MM.1S (cell line): ENCODE data around the gene YTHDF2.

Source experiments
- DNase-seq: peaks from one replicate; pipeline ENCODE4 v3.0.0-alpha.2; 2015
- H2AFZ ChIP-seq: fragments of 300-600 bp; sonication (generic); 2 replicates; pipeline ENCODE4 v1.6.0; 2016; ENCODE audit warnings: antibody characterized with exemption, low read length
- H3F3A ChIP-seq: fragments of 300-600 bp; sonication (generic); 2 replicates; pipeline ENCODE4 v1.6.1; 2016; ENCODE audit warnings: mild to moderate bottlenecking, antibody characterized with exemption, low read length, moderate library complexity, mixed read lengths; ENCODE audit not compliant: insufficient read depth
- H3K27ac ChIP-seq: fragments of 300-600 bp; sonication (generic); 2 replicates; pipeline ENCODE4 v1.5.1; 2016; ENCODE audit warnings: mild to moderate bottlenecking, low read length
- H3K27me3 ChIP-seq: fragments of 300-600 bp; sonication (generic); replicated peaks from 2 replicates; pipeline ENCODE4 v1.6.0; 2016; ENCODE audit warnings: low read length; ENCODE audit not compliant: insufficient read depth
- H3K36me3 ChIP-seq: fragments of 300-600 bp; sonication (generic); replicated peaks from 2 replicates; pipeline ENCODE4 v1.6.1; 2016; ENCODE audit warnings: mild to moderate bottlenecking, low read length, mixed read lengths; ENCODE audit not compliant: insufficient read depth
- H3K4me1 ChIP-seq: fragments of 300-600 bp; sonication (generic); 2 replicates; pipeline ENCODE4 v1.6.1; 2016; ENCODE audit warnings: low read length, mixed read lengths
- H3K4me2 ChIP-seq: fragments of 300-600 bp; sonication (generic); 2 replicates; pipeline ENCODE4 v1.6.0; 2016; ENCODE audit warnings: low read depth, low read length
- H3K4me3 ChIP-seq: fragments of 300-600 bp; sonication (generic); 2 replicates; pipeline ENCODE4 v1.5.1; 2016; ENCODE audit warnings: low read length, mixed read lengths
- H3K79me2 ChIP-seq: fragments of 300-600 bp; sonication (generic); 2 replicates; pipeline ENCODE4 v1.6.1; 2016; ENCODE audit warnings: mixed run types, low read length, mixed read lengths
- H3K9ac ChIP-seq: fragments of 300-600 bp; sonication (generic); 2 replicates; pipeline ENCODE4 v1.6.1; 2016; ENCODE audit warnings: low read length, mixed read lengths
- H3K9me2 ChIP-seq: fragments of 300-600 bp; sonication (generic); replicated peaks from 2 replicates; pipeline ENCODE4 v1.6.1; 2016; ENCODE audit warnings: mild to moderate bottlenecking, low read length, mixed read lengths; ENCODE audit not compliant: insufficient read depth
- H3K9me3 ChIP-seq: fragments of 300-600 bp; sonication (generic); replicated peaks from 2 replicates; pipeline ENCODE4 v1.6.1; 2016; ENCODE audit warnings: mild to moderate bottlenecking, low read length, mixed read lengths; ENCODE audit not compliant: insufficient read depth
- H4K20me1 ChIP-seq: fragments of 300-600 bp; sonication (generic); 2 replicates; pipeline ENCODE4 v1.6.1; 2016; ENCODE audit warnings: mild to moderate bottlenecking, low read length, moderate library complexity, mixed read lengths; ENCODE audit not compliant: insufficient read depth
- CTCF ChIP-seq: fragments of 300-600 bp; sonication (generic); IDR thresholded peaks from 2 replicates; pipeline ENCODE4 v1.5.1; 2016; ENCODE audit warnings: antibody characterized with exemption, low read length, mixed read lengths
- EZH2 ChIP-seq: fragments of 300-600 bp; sonication (generic); optimal IDR thresholded peaks from 2 replicates; pipeline ENCODE3; 2017; ENCODE audit warnings: low read depth, mild to moderate bottlenecking, antibody characterized with exemption, low read length, mixed read lengths
- EZH2phosphoT487 ChIP-seq: fragments of 300-600 bp; sonication (generic); IDR thresholded peaks from 2 replicates; pipeline ENCODE4 v1.6.1; 2018; ENCODE audit warnings: antibody characterized with exemption, low read length

YTHDF2 gene

GRCh38 chr1:28759257-28759656 is 22.5 kb downstream of the YTHDF2 start:
- no peak overlapping the region for H3K4me3 ChIP-seq
- H3K36me3 ChIP-seq, result peaks cover 2% of the 10 kb centered on the region; the same call in 1 of the 2 replicates
- H3K79me2 ChIP-seq, result peaks cover 94% of the 10 kb centered on the region
- H3F3A ChIP-seq, result no peaks in the 10 kb centered on the region
- no peak for DNase-seq
- no peak overlapping the region for H2AFZ ChIP-seq
- H3K4me1 ChIP-seq, result no peaks in the 10 kb centered on the region
- no peak overlapping the region for H3K9ac ChIP-seq
- H3K27me3 ChIP-seq, result no peaks in the 10 kb centered on the region
- no peaks in the 10 kb centered on the region for H3K9me2 ChIP-seq
- no peak overlapping the region for H3K4me2 ChIP-seq
- H3K9me3 ChIP-seq, result no peaks in the 10 kb centered on the region
- H4K20me1 ChIP-seq, result peaks cover 52% of the 10 kb centered on the region
- TF ChIP-seq CTCF (no peak), EZH2 (no peak), EZH2phosphoT487 (no peak)
- no peak overlapping the region for H3K27ac ChIP-seq

GRCh38 chr1:28761189-28761588 is 24.4 kb downstream of the YTHDF2 start:
- H3F3A ChIP-seq, result no peaks in the 10 kb centered on the region
- H3K9me3 ChIP-seq, result no peaks in the 10 kb centered on the region
- no peak overlapping the region for H2AFZ ChIP-seq
- no peak overlapping the region for H3K4me3 ChIP-seq
- peaks cover 94% of the 10 kb centered on the region for H3K79me2 ChIP-seq
- peaks cover 2% of the 10 kb centered on the region; the same call in 1 of the 2 replicates for H3K36me3 ChIP-seq
- H3K4me2 ChIP-seq, result no peak overlapping the region
- no peaks in the 10 kb centered on the region for H3K27me3 ChIP-seq
- H3K9me2 ChIP-seq, result no peaks in the 10 kb centered on the region
- TF ChIP-seq EZH2 (no peak), CTCF (no peak)
- no peak for DNase-seq
- H3K9ac ChIP-seq, result no peak overlapping the region
- no peaks in the 10 kb centered on the region for H3K4me1 ChIP-seq
- no peak overlapping the region for H3K27ac ChIP-seq
- peaks cover 41% of the 10 kb centered on the region for H4K20me1 ChIP-seq

- Histone ChIP-seq H3K27me3 (no peaks in the 10 kb centered on the region), H3F3A (no peaks in the 10 kb centered on the region; the same call in 1 of the 2 replicates), H3K4me1 (no peaks in the 10 kb centered on the region), H3K36me3 (no peaks in the 10 kb centered on the region), H3K79me2 (peaks cover 65% of the 10 kb centered on the region), H2AFZ (no peak overlapping the region), H3K4me3 (no peak overlapping the region), H3K27ac (no peak overlapping the region), H3K9me2 (no peaks in the 10 kb centered on the region), H4K20me1 (peaks cover 20% of the 10 kb centered on the region), H3K4me2 (no peak overlapping the region), H3K9ac (no peak overlapping the region), H3K9me3 (no peaks in the 10 kb centered on the region)
- TF ChIP-seq EZH2phosphoT487 (no peak), EZH2 (no peak), CTCF (no peak)
- DNase-seq, result no peak
Measured at GRCh38 chr1:28766532-28767183, 29.9 kb downstream of the YTHDF2 start.
